CD1c-positive myeloid dendritic cell (primary cell): ENCODE measurements around the gene LRRN2.
"Not testable (repeated sequence)": the region's sequence is repeated elsewhere in the genome, so short reads cannot be mapped to it uniquely, and the experiment has no call there.

Source experiments
- DNase-seq: peaks from one replicate; pipeline ENCODE4 v3.0.0-alpha.2; 2016; ENCODE audit errors: extremely low spot score

The LRRN2 gene

GRCh38 chr1:204692325-204692840, 6.8 kb upstream of the LRRN2 start:
- no peak for DNase-seq

DNA sequence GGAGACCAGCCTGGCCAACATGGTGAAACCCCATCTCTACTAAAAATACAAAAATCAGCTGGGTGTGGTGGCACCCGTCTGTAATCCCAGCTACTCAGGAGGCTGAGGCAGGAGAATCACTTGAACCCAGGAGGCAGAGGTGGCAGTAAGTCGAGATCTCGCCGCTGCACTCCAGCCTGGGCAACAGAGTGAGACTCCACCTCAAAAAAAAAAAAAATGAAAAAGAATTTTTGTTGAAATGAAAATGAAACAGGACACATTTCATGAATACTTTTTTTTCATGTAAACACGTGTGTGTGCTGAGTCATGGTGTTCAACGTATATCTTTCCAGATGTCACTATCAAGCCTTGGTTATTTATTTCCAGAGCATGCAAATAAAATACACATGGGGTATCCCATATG, 5.8 kb upstream of the LRRN2 start:
- DNase-seq, result not testable (repeated sequence)

- DNase-seq, result no peak
These were observed 3.2 kb upstream of the LRRN2 start for GRCh38 chr1:204688776-204689175.

DNA sequence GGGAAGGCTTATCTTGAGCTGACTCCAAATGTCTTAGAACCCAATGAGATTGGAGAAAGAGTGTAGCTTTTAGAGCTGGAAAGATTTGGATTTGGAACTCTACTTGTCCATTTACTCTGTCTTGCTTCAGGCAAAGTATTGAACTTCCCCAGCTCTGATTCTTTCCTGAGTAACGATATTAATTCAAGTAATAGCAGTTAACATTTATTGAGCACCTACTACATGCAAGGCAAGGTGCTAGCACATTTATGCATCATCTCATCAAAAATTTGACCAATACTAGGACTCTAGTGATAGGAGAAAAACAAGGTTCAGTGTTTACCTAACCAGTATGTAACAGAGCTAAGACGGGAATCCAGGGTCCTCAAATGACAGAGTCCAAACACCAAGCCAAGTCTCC, 2.5 kb upstream of the LRRN2 start:
- DNase-seq, result no peak

- no peak for DNase-seq
These were observed 835 bp downstream of the LRRN2 start for GRCh38 chr1:204684571-204685235.

DNA sequence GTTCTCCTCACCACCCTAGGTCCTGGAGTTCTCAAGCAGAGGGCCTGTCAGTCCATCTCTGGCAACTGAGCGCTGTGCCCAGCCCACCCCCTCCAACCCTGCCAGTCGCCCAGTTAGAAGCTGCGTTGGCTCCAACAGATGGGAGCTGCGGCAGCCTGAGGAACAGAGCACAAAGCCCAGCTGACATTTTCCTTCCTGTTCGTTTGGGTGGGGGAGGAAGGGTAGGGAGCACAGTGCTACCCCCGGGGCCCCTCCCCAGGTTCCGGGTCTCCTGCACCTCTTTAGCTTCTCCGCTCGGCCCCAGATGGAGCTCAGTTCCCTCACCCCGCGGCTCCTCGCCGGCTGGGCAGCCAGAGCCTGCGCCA, 1.4 kb downstream of the LRRN2 start:
- no peak for DNase-seq

DNA sequence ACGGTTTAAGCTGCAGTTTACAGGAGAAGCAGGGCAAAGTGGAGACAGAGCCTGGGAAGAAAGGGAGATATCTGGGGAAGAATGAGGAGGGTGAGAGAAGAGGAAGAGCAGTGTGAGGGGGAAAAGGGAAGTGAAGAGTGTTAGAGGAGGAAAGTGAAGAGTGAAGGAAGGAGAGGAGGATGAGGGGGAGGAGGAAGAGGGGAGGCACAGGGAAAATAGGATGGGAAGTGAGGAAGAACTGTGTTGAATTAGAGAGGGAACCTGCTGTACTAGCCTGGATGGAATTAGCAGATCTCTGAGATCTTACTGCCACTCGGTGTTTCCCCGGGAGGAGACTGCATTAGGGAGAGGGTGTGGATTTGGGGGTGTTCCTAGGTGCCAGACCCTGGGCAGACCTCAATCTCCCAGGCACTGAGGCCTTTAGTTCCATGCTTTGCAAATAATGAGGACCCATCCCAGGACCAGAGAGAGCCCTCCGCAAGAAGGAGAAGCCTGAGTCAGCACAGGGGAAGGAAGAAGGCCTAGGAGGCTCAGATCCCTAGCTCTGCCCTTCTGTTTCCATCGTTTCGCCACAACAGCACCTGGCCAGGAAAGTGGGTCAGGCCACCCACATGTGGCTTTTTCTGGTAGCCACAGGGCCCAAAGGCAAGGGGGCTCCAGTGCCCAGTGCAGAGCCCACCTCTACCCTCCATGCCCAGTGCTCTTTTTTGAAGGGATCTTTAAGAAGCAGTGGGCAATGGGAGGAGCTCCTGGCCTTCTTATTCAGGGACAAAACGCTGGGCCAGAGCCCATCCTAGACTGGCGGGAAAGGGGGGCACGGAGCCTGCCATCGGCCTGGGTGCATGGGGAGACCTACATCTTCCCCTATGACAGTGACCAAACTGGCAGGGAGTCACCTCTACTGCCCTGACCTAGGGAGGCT, 2.0 kb downstream of the LRRN2 start:
- DNase-seq, result no peak

DNA sequence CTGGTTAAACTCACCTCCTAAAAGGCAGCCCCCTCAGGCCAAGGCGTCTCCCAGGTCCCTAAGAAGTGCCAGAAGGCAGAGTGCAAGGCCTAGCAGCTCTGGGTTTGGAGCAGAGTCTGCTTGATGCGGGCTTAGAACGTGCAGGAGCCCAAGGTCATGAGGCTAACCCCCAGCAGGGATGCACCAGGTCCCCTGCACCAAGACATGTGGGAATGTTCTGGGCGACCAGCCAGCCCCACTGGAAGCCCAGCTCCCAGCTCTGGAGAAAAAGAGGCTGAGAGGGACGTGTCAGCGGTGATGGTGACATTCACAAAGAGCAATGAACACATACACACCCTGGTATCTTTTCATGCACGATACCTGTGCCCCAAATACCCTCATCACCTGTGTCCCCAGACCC, 5.1 kb downstream of the LRRN2 start:
- no peak for DNase-seq

- DNase-seq, result no peak
These were observed 5.5 kb downstream of the LRRN2 start for GRCh38 chr1:204680051-204680450.

DNA sequence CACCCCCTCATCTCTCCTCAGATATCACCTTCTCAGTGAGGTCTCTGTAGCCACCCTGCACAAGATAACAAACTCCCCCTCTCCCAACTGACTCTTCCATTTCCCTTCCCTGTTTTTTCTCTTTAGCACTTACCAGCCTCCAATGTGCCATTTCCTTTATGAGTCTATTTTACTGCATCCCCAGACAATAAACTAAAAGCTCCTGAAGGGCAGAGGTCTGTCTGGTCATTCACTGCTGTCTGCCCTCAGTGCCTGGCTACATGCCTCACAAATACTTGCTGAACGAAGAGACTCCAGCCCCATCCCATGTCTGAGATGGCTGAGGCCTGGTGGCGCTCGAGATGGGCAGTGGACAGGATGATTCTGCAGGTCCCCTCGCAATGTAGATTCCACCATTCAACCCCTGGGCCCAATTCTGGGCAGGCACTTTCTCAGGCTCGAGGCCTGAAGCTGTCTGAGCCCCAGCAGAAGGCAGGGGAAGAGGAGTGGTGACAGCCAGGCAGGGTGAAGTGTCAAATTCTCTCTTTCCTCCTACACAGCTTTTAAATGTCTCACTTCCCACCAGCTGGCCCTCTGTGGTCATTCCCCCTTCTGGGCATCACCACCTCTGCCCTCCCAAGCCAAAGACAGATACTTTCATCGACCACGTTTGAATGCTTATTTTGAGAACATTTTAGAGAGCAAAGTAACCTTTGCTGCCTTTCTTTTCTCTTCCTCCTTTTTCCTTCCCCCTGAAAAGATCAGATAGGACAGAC, 6.6 kb downstream of the LRRN2 start:
- DNase-seq, result no peak

DNA sequence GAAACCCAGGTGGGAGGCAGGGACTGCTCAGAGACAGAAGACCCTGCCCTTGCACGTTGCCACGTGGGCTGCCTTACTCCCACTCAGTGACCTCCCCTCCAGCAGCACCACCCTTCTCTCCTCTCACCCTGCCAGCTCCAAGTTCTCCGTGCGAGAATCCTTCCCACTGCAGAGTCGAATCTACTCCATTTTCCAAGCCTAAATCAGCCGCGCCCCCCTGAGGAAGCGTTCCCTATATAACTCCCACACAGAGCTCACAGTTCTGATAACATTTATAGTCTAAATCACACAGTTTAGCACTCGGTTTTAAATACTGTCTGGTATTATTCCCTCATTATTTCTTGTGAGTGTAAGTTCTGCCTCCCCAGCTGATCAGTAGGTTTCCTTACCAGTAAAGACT, 7.7 kb downstream of the LRRN2 start:
- no peak for DNase-seq

GRCh38 chr1:204676043-204676442, 9.5 kb downstream of the LRRN2 start:
- no peak for DNase-seq

DNA sequence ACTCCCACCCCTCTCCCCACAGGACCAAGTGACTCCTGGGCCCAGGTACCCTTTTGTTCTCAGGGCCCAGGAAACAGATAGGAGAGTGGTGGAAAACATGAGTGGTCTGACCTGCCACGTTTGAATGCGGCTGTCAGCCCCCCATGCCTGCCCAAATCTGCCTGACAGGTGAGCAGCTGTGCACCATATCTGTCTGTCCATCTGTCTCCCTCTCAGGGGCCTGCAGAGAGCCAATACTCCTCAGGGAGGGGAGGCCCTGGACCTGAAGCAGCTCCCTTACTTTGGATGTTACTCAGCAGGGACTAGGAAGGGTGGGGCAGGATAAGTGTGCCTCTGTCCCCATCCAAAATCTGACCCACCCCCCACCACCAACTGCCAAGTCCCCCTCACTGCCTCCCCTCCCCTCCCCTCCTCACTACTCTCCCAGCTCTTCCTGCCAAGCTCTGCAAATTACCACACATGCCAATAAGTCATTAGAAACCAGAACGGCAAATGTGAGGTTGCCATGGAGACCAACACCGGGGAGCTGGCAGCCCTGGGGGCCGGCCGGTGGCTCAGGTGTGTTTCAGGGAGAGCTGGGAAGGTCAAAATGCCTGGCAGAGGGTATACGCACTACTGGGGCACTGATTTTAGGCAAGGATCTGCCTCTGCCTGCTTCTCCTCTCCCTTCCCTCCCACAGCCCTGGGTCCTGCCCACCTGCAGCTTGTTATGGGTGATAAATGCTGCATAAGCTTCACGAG, 11.5 kb downstream of the LRRN2 start:
- DNase-seq, result no peak

GRCh38 chr1:204673209-204673608, 12.3 kb downstream of the LRRN2 start:
- DNase-seq, result no peak

- DNase-seq, result no peak
These were observed 12.9 kb downstream of the LRRN2 start for GRCh38 chr1:204672482-204673121.

DNA sequence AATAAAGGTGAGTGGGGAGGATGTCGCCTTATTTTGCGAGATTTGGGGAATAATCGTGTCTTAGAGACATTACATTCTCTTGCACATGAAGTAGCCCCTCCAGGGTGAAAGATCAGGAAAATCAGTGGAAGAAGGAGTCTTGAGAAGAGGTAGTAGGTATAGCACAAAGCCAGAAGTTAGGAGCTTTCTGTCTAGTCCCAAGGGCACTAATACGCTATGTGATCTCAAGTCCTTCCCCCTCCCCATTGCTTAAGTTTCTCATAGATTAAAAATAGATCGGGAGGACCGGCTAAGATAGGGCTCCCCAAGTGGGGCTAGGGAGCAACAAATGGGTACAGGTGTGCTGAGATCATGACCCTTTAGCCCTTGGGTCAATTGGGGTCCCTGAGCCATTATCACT, 13.5 kb downstream of the LRRN2 start:
- DNase-seq, result no peak

- no peak for DNase-seq
These were observed 15.2 kb downstream of the LRRN2 start for GRCh38 chr1:204670152-204670927.

DNA sequence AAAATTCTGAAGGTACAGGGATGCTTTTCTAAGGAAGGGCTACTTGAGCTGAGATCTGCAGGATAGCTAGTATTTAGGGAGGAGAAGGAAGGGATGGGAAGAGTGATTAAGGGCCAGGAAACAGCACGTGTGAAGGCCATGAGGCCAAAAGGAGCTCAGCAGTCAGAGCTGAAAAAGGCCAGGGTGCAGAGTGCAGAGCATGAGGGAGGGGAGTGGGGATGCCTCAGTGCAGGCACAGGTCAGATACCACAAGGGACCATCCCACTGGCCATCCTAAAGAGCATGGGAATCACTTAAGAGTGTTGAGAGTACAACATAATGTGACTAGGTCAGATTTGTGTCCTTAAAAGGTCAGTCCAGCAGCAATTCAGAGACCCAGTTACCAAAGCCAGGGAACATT, 16.0 kb downstream of the LRRN2 start:
- DNase-seq, result no peak

DNA sequence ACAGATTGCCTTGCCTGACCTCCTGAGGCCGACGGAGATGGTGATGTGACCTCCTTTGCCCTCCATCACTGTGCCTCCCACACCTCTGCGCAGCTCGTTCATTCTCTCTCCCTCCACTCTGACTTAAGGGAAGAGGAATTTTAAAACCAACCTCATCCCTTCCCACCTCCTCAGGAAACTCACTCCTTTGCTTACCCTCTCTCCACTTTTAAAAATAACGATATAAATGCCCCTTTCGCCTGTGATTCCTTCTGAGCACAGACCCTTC, 21.2 kb downstream of the LRRN2 start:
- no peak for DNase-seq

- DNase-seq, result no peak
These were observed 21.7 kb downstream of the LRRN2 start for GRCh38 chr1:204663644-204664383.
